ENCODE measurements around the gene GBP7.

- TF ChIP-seq BACH2 (CRISPR knock-in tag; IDR thresholded peaks at IDR 0.05; ENCODE audit: borderline replicate concordance) = no peak
- no peak for TF ChIP-seq PATZ1 (CRISPR knock-in tag; IDR thresholded peaks at IDR 0.05; ENCODE audit: borderline replicate concordance)
- TF ChIP-seq RARB (CRISPR knock-in tag; IDR thresholded peaks at IDR 0.05) = no peak
- TF ChIP-seq TSHZ2 (CRISPR knock-in tag; IDR thresholded peaks at IDR 0.05) = no peak
- no peak for TF ChIP-seq ARNTL (CRISPR knock-in tag; IDR thresholded peaks at IDR 0.05; ENCODE audit: borderline replicate concordance, low read depth)
- TF ChIP-seq ZFP30 (CRISPR knock-in tag; IDR thresholded peaks at IDR 0.05) = no peak
- TF ChIP-seq ZNF8 (CRISPR knock-in tag; IDR thresholded peaks at IDR 0.05) = no peak
- no peak for TF ChIP-seq POU6F1 (CRISPR knock-in tag; IDR thresholded peaks at IDR 0.05; ENCODE audit: borderline replicate concordance, low read depth)
Observed at GRCh38 chr1:89098857-89099256, 76.9 kb downstream of the GBP7 start.

All from SK-N-SH treated with all-trans-retinoic acid at 6 μM for 48 hours (cell line).